Gastroesophageal sphincter (tissue), 3 donors: ENCODE results near the gene MAP1LC3A.

Source experiments
- EP300 ChIP-seq: sonication (generic); formaldehyde crosslinking; IDR thresholded peaks from one replicate; pipeline ENCODE4 v1.6.1; 2017; ENCODE audit warnings: antibody characterized with exemption, mild to moderate bottlenecking
- POLR2A ChIP-seq, 2 donors: fragments of 450-650 bp; IDR thresholded peaks; one replicate each; pipeline ENCODE4 v1.6.1; 2017; ENCODE audit warnings: antibody characterized with exemption in 2 of 2, mild to moderate bottlenecking in 2 of 2, moderate library complexity in 1 of 2
- POLR2AphosphoS5 ChIP-seq: sonication (generic); formaldehyde crosslinking; IDR thresholded peaks from one replicate; pipeline ENCODE4 v1.6.1; 2017; ENCODE audit warnings: antibody characterized with exemption
- TF ChIP-seq, protein P1 (sequence below), 4 experiments: fragments of 200-600 bp in 2 of 4; fragments of 450-650 bp in 2 of 4; sonication (generic) in 1 of 4; IDR thresholded peaks; one replicate each; pipeline ENCODE4 v1.5.1; 2017 to 2019; ENCODE audit warnings: antibody characterized with exemption in 4 of 4, mild to moderate bottlenecking in 2 of 4, moderate library complexity in 2 of 4

DNA sequence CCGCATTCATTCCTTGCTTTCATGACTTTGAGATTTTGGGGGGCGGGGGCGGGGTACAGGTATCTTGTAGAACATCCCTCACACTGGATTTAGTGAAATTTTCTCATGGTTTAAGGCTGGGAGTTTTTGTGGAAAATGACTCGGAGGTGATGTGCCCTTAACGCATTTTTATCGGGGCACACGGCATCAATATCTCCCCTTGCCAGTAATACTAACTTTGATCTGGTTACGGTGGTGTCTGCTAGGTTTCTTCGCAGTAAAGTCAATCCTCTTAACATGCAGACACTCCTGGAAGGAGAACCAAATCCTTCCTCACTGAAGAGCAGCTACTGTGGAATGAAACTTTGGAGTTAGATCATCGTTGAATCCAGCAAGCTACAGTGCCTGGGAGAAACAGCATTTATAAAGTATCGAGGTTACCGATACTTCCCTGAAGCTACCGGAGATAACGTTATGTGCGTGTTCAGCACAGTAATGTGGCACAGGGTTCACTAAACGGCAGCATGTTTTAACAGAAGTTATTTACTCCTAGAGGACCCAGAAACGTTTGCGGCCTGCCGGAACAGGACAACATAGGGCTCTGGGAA is 43.5 kb upstream of the MAP1LC3A start:
- TF ChIP-seq, protein P1, sequence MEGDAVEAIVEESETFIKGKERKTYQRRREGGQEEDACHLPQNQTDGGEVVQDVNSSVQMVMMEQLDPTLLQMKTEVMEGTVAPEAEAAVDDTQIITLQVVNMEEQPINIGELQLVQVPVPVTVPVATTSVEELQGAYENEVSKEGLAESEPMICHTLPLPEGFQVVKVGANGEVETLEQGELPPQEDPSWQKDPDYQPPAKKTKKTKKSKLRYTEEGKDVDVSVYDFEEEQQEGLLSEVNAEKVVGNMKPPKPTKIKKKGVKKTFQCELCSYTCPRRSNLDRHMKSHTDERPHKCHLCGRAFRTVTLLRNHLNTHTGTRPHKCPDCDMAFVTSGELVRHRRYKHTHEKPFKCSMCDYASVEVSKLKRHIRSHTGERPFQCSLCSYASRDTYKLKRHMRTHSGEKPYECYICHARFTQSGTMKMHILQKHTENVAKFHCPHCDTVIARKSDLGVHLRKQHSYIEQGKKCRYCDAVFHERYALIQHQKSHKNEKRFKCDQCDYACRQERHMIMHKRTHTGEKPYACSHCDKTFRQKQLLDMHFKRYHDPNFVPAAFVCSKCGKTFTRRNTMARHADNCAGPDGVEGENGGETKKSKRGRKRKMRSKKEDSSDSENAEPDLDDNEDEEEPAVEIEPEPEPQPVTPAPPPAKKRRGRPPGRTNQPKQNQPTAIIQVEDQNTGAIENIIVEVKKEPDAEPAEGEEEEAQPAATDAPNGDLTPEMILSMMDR (IDR thresholded peaks at IDR 0.05), result no peak
- TF ChIP-seq EP300 (no peak), POLR2A (IDR thresholded peaks at IDR 0.05) (no peak), POLR2AphosphoS5 (no peak)
